Caco-2 (cell line): ENCODE measurements around the gene MYH7B. TPM values are rescaled to one million over a fixed set of nuclear protein-coding genes. Genes with fewer than 3 reads are reported as not detected.
A peak's percentile ranks its signal among the peaks of the same experiment; 100 is the strongest.

Experiments used
- BruUV-seq: library from RNA; stranded (reverse); fragments of 400-500 nt; replicated peaks from 2 replicates; lab custom pipeline; 2021; lab: Mats Ljungman, UMichigan
- CTCF ChIA-PET: fragments of 300-600 bp; sonication (Branson Sonifier 250); formaldehyde crosslinking; loops from one replicate; lab custom pipeline; 2022; ENCODE audit warnings: antibody characterized with exemption; lab: Charles Lee
- POLR2A ChIA-PET: fragments of 300-600 bp; sonication (Branson Sonifier 250); formaldehyde crosslinking; loops from one replicate; lab custom pipeline; 2022; ENCODE audit warnings: antibody characterized with exemption; lab: Charles Lee
- DNase-seq, 2 experiments: peaks; one replicate each; pipeline versions ENCODE4 v3.0.0 to v3.0.0-alpha.2; 2020 to 2022
- H3K27me3 ChIP-seq: replicated peaks from 2 replicates; pipeline ENCODE4 v1.6.0; 2011; ENCODE audit warnings: low read length; ENCODE audit not compliant: control insufficient read depth, insufficient read depth
- H3K36me3 ChIP-seq: 2 replicates; pipeline ENCODE4 v1.5.1; 2011; ENCODE audit warnings: low read length; ENCODE audit not compliant: control insufficient read depth, insufficient read depth
- H3K4me1 ChIP-seq: fragments of 250-450 bp; sonication (Bioruptor Pico); 2 replicates; pipeline ENCODE4 v1.5.1; 2020; ENCODE audit warnings: mild to moderate bottlenecking
- H3K4me3 ChIP-seq: 2 replicates; pipeline ENCODE4 v1.5.1; 2011; ENCODE audit warnings: low read depth, mild to moderate bottlenecking, control low read depth, low read length
- H3K9me3 ChIP-seq: fragments of 250-450 bp; sonication (Bioruptor Pico); 2 replicates; pipeline ENCODE4 v1.5.1; 2020; ENCODE audit warnings: mild to moderate bottlenecking, moderate library complexity
- H3K27ac Mint-ChIP-seq: one replicate; pipeline ENCODE4 v1.8.0; 2022; ENCODE audit warnings: mixed read lengths; ENCODE audit not compliant: unreplicated experiment
- H3K27me3 Mint-ChIP-seq: one replicate; pipeline ENCODE4 v1.8.0; 2022; ENCODE audit warnings: mixed read lengths; ENCODE audit not compliant: insufficient read depth, unreplicated experiment
- H3K36me3 Mint-ChIP-seq: one replicate; pipeline ENCODE4 v1.8.0; 2022; ENCODE audit warnings: mild to moderate bottlenecking, mixed read lengths; ENCODE audit not compliant: insufficient read depth, unreplicated experiment
- H3K4me1 Mint-ChIP-seq: one replicate; pipeline ENCODE4 v1.8.0; 2022; ENCODE audit warnings: low read depth, mixed read lengths; ENCODE audit not compliant: unreplicated experiment
- H3K4me3 Mint-ChIP-seq: one replicate; pipeline ENCODE4 v1.8.0; 2022; ENCODE audit warnings: mild to moderate bottlenecking, moderate library complexity, mixed read lengths; ENCODE audit not compliant: unreplicated experiment
- H3K9me3 Mint-ChIP-seq: one replicate; pipeline ENCODE4 v1.8.0; 2022; ENCODE audit warnings: mixed read lengths; ENCODE audit not compliant: unreplicated experiment
- CTCF ChIP-seq, 2 experiments: fragments of 200-600 bp in 1 of 2; IDR thresholded peaks; 1 replicate in 1 of 2; 2 replicates in 1 of 2; pipeline versions ENCODE4 v1.5.1 to v1.8.0; 2011 to 2022; ENCODE audit warnings: antibody characterized with exemption in 1 of 2, control low read depth in 1 of 2, inconsistent platforms in 1 of 2, low read depth in 1 of 2, low read length in 1 of 2, mild to moderate bottlenecking in 1 of 2, moderate library complexity in 1 of 2; ENCODE audit not compliant: insufficient read depth in 1 of 2, severe bottlenecking in 1 of 2, unreplicated experiment in 1 of 2
- intact Hi-C: fragments of 100-400 bp; cut with micrococcal nuclease; formaldehyde crosslinking; loops from one replicate; pipeline ENCODE4 v1.10.0; 2022; ENCODE audit not compliant: unreplicated experiment
- total RNA-seq: library from RNA; stranded (reverse); gene quantifications from 2 replicates; pipeline ENCODE4 v1.2.3, GENCODE V29; 2022

MYH7B gene
- total RNA-seq, 1 experiment from 2014 or later = 2.5 TPM

DNA sequence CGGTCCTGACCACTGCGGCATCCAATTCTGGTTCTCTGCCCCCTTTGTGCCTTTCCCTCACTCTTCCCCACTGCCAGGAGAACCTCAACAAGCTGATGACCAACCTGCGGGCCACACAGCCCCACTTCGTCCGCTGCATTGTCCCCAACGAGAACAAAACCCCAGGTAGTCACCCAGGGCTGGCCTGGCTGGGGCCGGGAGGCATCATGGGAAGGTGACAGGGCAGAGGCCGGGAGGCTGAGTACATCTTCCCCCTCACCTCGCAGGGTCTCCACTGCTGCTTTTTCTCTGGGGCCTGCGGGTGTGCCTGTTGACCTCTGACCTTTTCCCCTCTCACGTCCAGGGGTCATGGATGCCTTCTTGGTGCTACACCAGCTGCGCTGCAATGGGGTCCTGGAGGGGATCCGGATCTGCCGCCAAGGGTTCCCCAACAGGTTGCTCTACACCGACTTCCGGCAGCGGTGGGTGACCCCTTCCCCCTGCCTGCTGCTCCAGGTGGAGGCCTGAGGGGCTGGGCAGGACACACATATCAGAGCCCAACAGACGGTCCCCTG is 35.1 kb downstream of the MYH7B start:
- Histone ChIP-seq H3K36me3 (peaks cover 4% of the 10 kb centered on the region), H3K27me3 (no peaks in the 10 kb centered on the region; the same call in 1 of the 2 replicates), H3K4me3 (no peak overlapping the region), H3K4me1 (no peaks in the 10 kb centered on the region), H3K9me3 (no peaks in the 10 kb centered on the region)
- H3K4me1 Mint-ChIP-seq = no peaks in the 10 kb centered on the region
- no peaks in the 10 kb centered on the region for H3K9me3 Mint-ChIP-seq
- BruUV-seq = no TSS peak
- H3K36me3 Mint-ChIP-seq = peaks cover 58% of the 10 kb centered on the region
- ChIA-PET POLR2A (interaction anchor here (0.7 kb wide), 1 partner anchor 270 kb away, joined by 7 read pairs; no protein-coding TSS in a partner anchor), CTCF (interaction anchor here (1.1 kb wide), 1 partner anchor 117 kb away, joined by 5 read pairs; no protein-coding TSS in a partner anchor)
- H3K4me3 Mint-ChIP-seq = no peak overlapping the region
- no peak for TF ChIP-seq CTCF (IDR thresholded peaks at IDR 0.05; ENCODE audit: insufficient read depth in 1 of 2, low read depth in 1 of 2, low read length in 1 of 2, severe bottlenecking in 1 of 2, unreplicated experiment in 1 of 2)
- DNase-seq = no peak
- H3K27me3 Mint-ChIP-seq = no peaks in the 10 kb centered on the region
- intact Hi-C loops = no loop called here
- H3K27ac Mint-ChIP-seq = peak overlapping the region; percentile 29

DNA sequence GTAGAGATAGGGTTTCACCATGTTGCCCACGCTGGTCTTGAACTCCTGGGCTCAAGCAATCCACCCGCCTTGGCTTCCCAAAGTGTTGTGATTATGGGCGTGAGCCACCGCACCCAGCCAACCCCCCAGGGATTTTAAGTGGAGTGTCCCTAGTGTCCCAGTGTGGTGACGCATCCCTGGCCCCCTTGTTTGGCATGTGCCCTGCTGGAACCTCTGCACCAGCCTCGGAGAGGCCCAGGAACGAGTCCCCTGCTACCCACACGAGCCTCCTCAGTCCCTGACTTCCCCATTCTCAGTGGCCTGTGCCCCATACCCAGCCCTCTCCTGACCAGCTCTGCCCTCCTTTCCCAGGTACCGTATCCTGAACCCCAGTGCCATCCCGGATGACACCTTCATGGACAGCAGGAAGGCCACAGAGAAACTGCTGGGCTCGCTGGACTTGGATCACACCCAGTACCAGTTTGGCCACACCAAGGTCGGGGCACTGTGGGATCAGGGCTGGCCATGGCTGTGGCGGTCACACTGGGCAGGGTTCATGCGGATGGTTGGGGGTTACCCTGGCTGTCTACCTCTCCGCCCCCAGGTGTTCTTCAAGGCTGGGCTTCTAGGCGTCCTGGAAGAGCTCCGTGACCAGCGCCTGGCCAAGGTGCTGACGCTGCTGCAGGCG is 37.2 kb downstream of the MYH7B start:
- H3K27ac Mint-ChIP-seq = no peak overlapping the region
- TF ChIP-seq CTCF (IDR thresholded peaks at IDR 0.05; ENCODE audit: insufficient read depth in 1 of 2, low read depth in 1 of 2, low read length in 1 of 2, severe bottlenecking in 1 of 2, unreplicated experiment in 1 of 2) = no peak

GRCh38 chr20:34993941-34994508 is 38.4 kb downstream of the MYH7B start:
- no peak overlapping the region for H3K4me3 ChIP-seq
- no TSS peak for BruUV-seq
- peaks cover 8% of the 10 kb centered on the region for H3K36me3 ChIP-seq
- H3K27ac Mint-ChIP-seq = no peak overlapping the region
- no peaks in the 10 kb centered on the region for H3K9me3 ChIP-seq
- H3K27me3 ChIP-seq = no peaks in the 10 kb centered on the region
- H3K36me3 Mint-ChIP-seq = peaks cover 76% of the 10 kb centered on the region
- H3K4me1 ChIP-seq = no peaks in the 10 kb centered on the region
- intact Hi-C loops = no loop called here
- H3K27me3 Mint-ChIP-seq = no peaks in the 10 kb centered on the region
- H3K9me3 Mint-ChIP-seq = no peaks in the 10 kb centered on the region
- ChIA-PET POLR2A (no interaction called here), CTCF (interaction anchor here (1.0 kb wide), 1 partner anchor 120 kb away, joined by 5 read pairs; no protein-coding TSS in a partner anchor)
- H3K4me3 Mint-ChIP-seq = no peak overlapping the region
- no peak for DNase-seq
- TF ChIP-seq CTCF (IDR thresholded peaks at IDR 0.05; ENCODE audit: insufficient read depth in 1 of 2, low read depth in 1 of 2, low read length in 1 of 2, severe bottlenecking in 1 of 2, unreplicated experiment in 1 of 2) = no peak
- no peaks in the 10 kb centered on the region for H3K4me1 Mint-ChIP-seq

More for the DNA sequence above, 37.2 kb downstream of the MYH7B start:
- intact Hi-C loops = no loop called here
- DNase-seq = no peak
- H3K4me3 ChIP-seq = no peak overlapping the region
- no peaks in the 10 kb centered on the region for H3K27me3 Mint-ChIP-seq
- H3K4me1 Mint-ChIP-seq = no peaks in the 10 kb centered on the region
- H3K9me3 ChIP-seq = no peaks in the 10 kb centered on the region
- H3K36me3 Mint-ChIP-seq = peaks cover 71% of the 10 kb centered on the region
- no peaks in the 10 kb centered on the region for H3K9me3 Mint-ChIP-seq
- no peaks in the 10 kb centered on the region for H3K4me1 ChIP-seq
- POLR2A ChIA-PET = no interaction called here
- no peaks in the 10 kb centered on the region for H3K27me3 ChIP-seq
- no TSS peak for BruUV-seq
- H3K36me3 ChIP-seq = peaks cover 4% of the 10 kb centered on the region
- no peak overlapping the region for H3K4me3 Mint-ChIP-seq
- CTCF ChIA-PET = interaction anchor here (1.0 kb wide), 1 partner anchor 119 kb away, joined by 5 read pairs; no protein-coding TSS in a partner anchor
